Breast epithelium (tissue), 4 donors: ENCODE measurements around the gene ARID4B. TPM values are rescaled to one million over a fixed set of nuclear protein-coding genes. Genes with fewer than 3 reads are reported as not detected.
"Not testable (repeated sequence)": the region's sequence is repeated elsewhere in the genome, so short reads cannot be mapped to it uniquely, and the experiment has no call there.

Experiments
- DNase-seq, 2 donors: peaks; one replicate each; pipeline ENCODE4 v3.0.0-alpha.2; 2019; ENCODE audit warnings: low spot score in 2 of 2
- H3K27ac ChIP-seq, 2 donors: fragments of 200-600 bp; sonication (generic) in 1 of 2; one replicate each; pipeline ENCODE4 v1.5.1; 2016 to 2019; ENCODE audit warnings: mild to moderate bottlenecking in 1 of 2
- H3K27me3 ChIP-seq, 2 donors: fragments of 200-600 bp; sonication (generic) in 1 of 2; one replicate each; pipeline versions ENCODE4 v1.5.1 to v1.6.0; 2017 to 2019; ENCODE audit warnings: control low read depth in 1 of 2, mild to moderate bottlenecking in 1 of 2
- H3K36me3 ChIP-seq: fragments of 200-600 bp; one replicate; pipeline ENCODE4 v1.5.1; 2019
- H3K4me1 ChIP-seq, 2 donors: fragments of 200-600 bp; sonication (generic); one replicate each; pipeline ENCODE4 v1.5.1; 2016 to 2019; ENCODE audit warnings: control low read depth in 1 of 2
- H3K4me3 ChIP-seq, 3 donors: fragments of 200-600 bp; sonication (generic); 1 replicate in 2 of 3; 2 replicates in 1 of 3; pipeline ENCODE4 v1.5.1; 2016 to 2019; ENCODE audit warnings: mild to moderate bottlenecking in 3 of 3, moderate library complexity in 2 of 3
- H3K9me3 ChIP-seq, 2 donors: fragments of 200-600 bp; sonication (generic) in 1 of 2; one replicate each; pipeline ENCODE4 v1.5.1; 2016 to 2019; ENCODE audit warnings: control low read depth in 1 of 2
- CTCF ChIP-seq, 3 donors: fragments of 450-650 bp; IDR thresholded peaks; one replicate each; pipeline ENCODE4 v1.5.1; 2016 to 2017; ENCODE audit warnings: antibody characterized with exemption in 3 of 3, mild to moderate bottlenecking in 3 of 3, moderate library complexity in 3 of 3
- POLR2A ChIP-seq: fragments of 450-650 bp; IDR thresholded peaks from one replicate; pipeline ENCODE4 v1.6.1; 2016; ENCODE audit warnings: antibody characterized with exemption, mild to moderate bottlenecking, moderate library complexity
- POLR2AphosphoS5 ChIP-seq, 3 donors: sonication (generic); formaldehyde crosslinking; IDR thresholded peaks; one replicate each; pipeline ENCODE4 v1.6.1; 2017; ENCODE audit warnings: antibody characterized with exemption in 3 of 3
- intact Hi-C: fragments of 100-400 bp; cut with DNase I; formaldehyde crosslinking; loops from one replicate; pipeline ENCODE4 v1.15.1; 2023; ENCODE audit warnings: low total_unique reads
- total RNA-seq, 3 donors: library from RNA; depleted of rRNA; stranded (reverse); fragments of >200 nt; gene quantifications; one replicate each; pipeline ENCODE4 v1.1.0, GENCODE V29; 2016

Gene ARID4B
- total RNA-seq, 3 donors from 2014 or later: 34.4 to 91.6 (median 76.7) TPM

DNA sequence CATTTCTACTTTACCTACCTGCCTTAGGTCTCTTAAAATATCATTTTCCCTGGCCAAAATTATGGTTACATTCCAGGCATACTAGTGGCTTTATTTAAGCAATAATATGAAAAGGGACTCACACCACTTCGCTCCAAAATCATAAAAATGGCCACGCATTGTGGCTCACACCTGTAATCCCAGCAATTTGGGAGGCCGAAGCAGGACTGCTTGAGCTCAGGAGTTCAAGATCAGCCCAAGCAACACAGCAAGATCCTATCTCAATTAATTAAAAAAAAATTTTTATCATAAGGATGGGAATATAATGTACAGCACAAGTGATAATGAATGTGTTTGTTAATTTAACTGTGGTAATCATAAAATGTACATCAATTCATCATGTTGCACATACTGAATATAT lies 65.4 kb downstream of the ARID4B start:
- no peaks in the 10 kb centered on the region for H3K27me3 ChIP-seq
- no peaks in the 10 kb centered on the region for H3K4me1 ChIP-seq
- H3K36me3 ChIP-seq: no peaks in the 10 kb centered on the region
- DNase-seq: no peak
- TF ChIP-seq CTCF (IDR thresholded peaks at IDR 0.05): no peak
- TF ChIP-seq POLR2A: no peak
- no peak for TF ChIP-seq POLR2AphosphoS5 (IDR thresholded peaks at IDR 0.05)
- intact Hi-C loops: no loop called here
- H3K9me3 ChIP-seq: no peaks in the 10 kb centered on the region
- no peak overlapping the region for H3K4me3 ChIP-seq
- H3K27ac ChIP-seq: no peak overlapping the region

- no peak overlapping the region for H3K27ac ChIP-seq
- H3K4me1 ChIP-seq: no peaks in the 10 kb centered on the region
- H3K4me3 ChIP-seq: no peak overlapping the region
- H3K36me3 ChIP-seq: no peaks in the 10 kb centered on the region
- H3K27me3 ChIP-seq: no peaks in the 10 kb centered on the region
- TF ChIP-seq POLR2AphosphoS5 (IDR thresholded peaks at IDR 0.05) (no peak), CTCF (IDR thresholded peaks at IDR 0.05) (no peak), POLR2A (no peak)
- DNase-seq: no peak
- intact Hi-C loops: no loop called here
- H3K9me3 ChIP-seq: no peaks in the 10 kb centered on the region
Measured at GRCh38 chr1:235261243-235261642, 66.7 kb downstream of the ARID4B start.

DNA sequence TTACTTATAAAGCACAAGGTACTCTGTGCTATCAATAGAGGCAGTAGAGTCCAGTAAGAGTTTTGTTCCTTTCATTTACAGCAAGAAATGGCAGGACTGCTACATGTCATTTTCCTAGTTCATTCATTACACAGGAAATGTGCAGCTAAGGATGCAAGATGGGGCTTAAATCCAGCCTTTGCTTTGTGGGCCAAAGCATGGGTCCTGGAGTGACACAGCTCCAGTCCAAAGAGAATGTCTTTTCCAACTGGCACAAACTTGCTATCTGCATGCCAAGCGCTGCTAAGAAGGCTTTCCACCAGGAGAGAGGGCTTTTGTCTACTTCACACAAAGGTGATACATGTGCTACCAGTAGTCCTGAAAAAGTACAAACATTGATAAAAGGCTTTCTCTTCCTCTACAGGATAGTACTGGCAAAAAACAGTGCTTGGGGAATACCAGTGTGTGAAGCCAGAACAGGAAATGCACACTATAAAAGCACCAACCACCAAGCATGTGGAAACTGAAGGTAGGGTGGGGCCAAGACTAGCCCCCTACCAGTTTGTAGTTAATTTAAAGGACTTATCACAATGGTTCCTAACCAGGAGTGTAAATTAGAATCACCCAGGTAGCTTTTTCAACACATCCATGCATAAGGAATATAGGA lies 68.7 kb downstream of the ARID4B start:
- no peak for TF ChIP-seq POLR2A
- no peak for TF ChIP-seq CTCF (IDR thresholded peaks at IDR 0.05)
- no peak for TF ChIP-seq POLR2AphosphoS5 (IDR thresholded peaks at IDR 0.05)
- no peak overlapping the region for H3K4me3 ChIP-seq
- H3K36me3 ChIP-seq: no peaks in the 10 kb centered on the region
- intact Hi-C loops: no loop called here
- H3K4me1 ChIP-seq: no peaks in the 10 kb centered on the region
- no peaks in the 10 kb centered on the region for H3K9me3 ChIP-seq
- H3K27me3 ChIP-seq: no peaks in the 10 kb centered on the region
- no peak overlapping the region for H3K27ac ChIP-seq
- no peak for DNase-seq

- H3K4me3 ChIP-seq, intact Hi-C loops, H3K27ac ChIP-seq, H3K4me1 ChIP-seq, DNase-seq, H3K27me3 ChIP-seq, H3K36me3 ChIP-seq, H3K9me3 ChIP-seq: not testable (repeated sequence)
Measured at GRCh38 chr1:235258068-235258467, 69.9 kb downstream of the ARID4B start.

DNA sequence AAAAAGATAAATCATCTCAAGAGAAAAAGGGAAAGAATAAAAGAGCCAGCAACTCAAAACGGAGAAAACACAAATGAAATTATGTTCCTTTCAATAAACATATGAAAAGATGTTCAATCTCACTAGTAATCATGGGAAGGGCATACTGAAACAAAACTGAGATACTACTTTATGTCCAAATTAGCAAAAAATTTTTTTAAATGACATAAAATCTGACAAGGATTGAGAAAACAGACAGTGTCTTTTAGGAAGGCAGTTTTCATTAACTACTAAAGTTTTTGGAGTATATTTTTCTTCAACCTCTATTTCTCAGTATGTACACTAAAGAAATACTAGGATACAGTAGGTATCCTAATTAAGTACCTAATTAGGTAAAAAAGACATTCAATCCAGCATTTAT lies 73.3 kb downstream of the ARID4B start:
- TF ChIP-seq POLR2A: no peak
- TF ChIP-seq CTCF (IDR thresholded peaks at IDR 0.05): no peak
- no peak for TF ChIP-seq POLR2AphosphoS5 (IDR thresholded peaks at IDR 0.05)
- H3K27me3 ChIP-seq: no peaks in the 10 kb centered on the region
- no peak overlapping the region for H3K27ac ChIP-seq
- intact Hi-C loops: no loop called here
- H3K4me1 ChIP-seq: no peaks in the 10 kb centered on the region
- H3K9me3 ChIP-seq: no peaks in the 10 kb centered on the region
- no peak overlapping the region for H3K4me3 ChIP-seq
- no peak for DNase-seq
- H3K36me3 ChIP-seq: no peaks in the 10 kb centered on the region
